Omental fat pad (tissue), 4 donors: ENCODE results near the gene FOXO3. TPM values are rescaled to one million over a fixed set of nuclear protein-coding genes. Genes with fewer than 3 reads are reported as not detected.

Source experiments
- ATAC-seq: fragments of 150-250 bp; one replicate; pipeline ENCODE4 v1.9.1; 2016; ENCODE audit warnings: mild to moderate bottlenecking, moderate library complexity; ENCODE audit not compliant: low FRiP score
- DNase-seq: peaks from one replicate; pipeline ENCODE4 v3.0.0-alpha.2; 2019; ENCODE audit warnings: low spot score
- CTCF ChIP-seq, 3 donors: fragments of 450-650 bp; IDR thresholded peaks; one replicate each; pipeline ENCODE4 v1.5.1; 2016 to 2017; ENCODE audit warnings: antibody characterized with exemption in 3 of 3, mild to moderate bottlenecking in 3 of 3, moderate library complexity in 2 of 3
- total RNA-seq, 4 donors: library from RNA; depleted of rRNA; stranded (reverse); fragments of >200 nt; gene quantifications; one replicate each; pipeline ENCODE4 v1.1.0, GENCODE V29; 2016

The FOXO3 gene
- total RNA-seq, 4 donors from 2014 or later = 92.9 to 129 (median 113) TPM

GRCh38 chr6:108619431-108620197 lies 58.9 kb downstream of the FOXO3 start:
- no peak for ATAC-seq
- no peak for TF ChIP-seq CTCF (IDR thresholded peaks at IDR 0.05)
- no peak for DNase-seq

GRCh38 chr6:108621117-108621516 lies 60.4 kb downstream of the FOXO3 start:
- peak; percentile 47 for ATAC-seq
- TF ChIP-seq CTCF (IDR thresholded peaks at IDR 0.05) = no peak
- peak; percentile 51 for DNase-seq

GRCh38 chr6:108622641-108623298 lies 62.1 kb downstream of the FOXO3 start:
- TF ChIP-seq CTCF (IDR thresholded peaks at IDR 0.05) = no peak
- no peak for DNase-seq
- peak; percentile 77 for ATAC-seq

GRCh38 chr6:108623995-108624394 lies 63.3 kb downstream of the FOXO3 start:
- no peak for TF ChIP-seq CTCF (IDR thresholded peaks at IDR 0.05)
- DNase-seq = no peak
- ATAC-seq = no peak

GRCh38 chr6:108625581-108625980 lies 64.9 kb downstream of the FOXO3 start:
- DNase-seq = no peak

GRCh38 chr6:108626777-108627176 lies 66.1 kb downstream of the FOXO3 start:
- ATAC-seq = no peak
- no peak for TF ChIP-seq CTCF (IDR thresholded peaks at IDR 0.05)
- no peak for DNase-seq

More at GRCh38 chr6:108625581-108625980, 64.9 kb downstream of the FOXO3 start:
- no peak for ATAC-seq
- TF ChIP-seq CTCF (IDR thresholded peaks at IDR 0.05) = no peak
